Prostate gland (tissue), 2 donors: Measurements from ENCODE around the gene GJB1. TPM values are rescaled to one million over a fixed set of nuclear protein-coding genes. Genes with fewer than 3 reads are reported as not detected.

Source experiments
- DNase-seq: peaks from one replicate; pipeline ENCODE4 v3.0.0-alpha.2; 2019; ENCODE audit warnings: low spot score
- H3K27ac ChIP-seq, 2 donors: fragments of 200-600 bp; sonication (generic); 2 replicates each; pipeline ENCODE4 v1.5.1; 2017 to 2019
- H3K27me3 ChIP-seq: fragments of 200-600 bp; sonication (generic); replicated peaks from 2 replicates; pipeline ENCODE4 v1.5.1; 2019; ENCODE audit not compliant: insufficient read depth
- H3K36me3 ChIP-seq, 2 donors: fragments of 200-600 bp; sonication (generic); 1 replicate in 1 of 2; 2 replicates in 1 of 2; pipeline versions ENCODE4 v1.5.1 to v1.8.1; 2017 to 2019
- H3K4me1 ChIP-seq: fragments of 200-600 bp; sonication (generic); replicated peaks from 2 replicates; pipeline ENCODE4 v1.5.1; 2019
- H3K4me3 ChIP-seq, 2 donors: fragments of 200-600 bp; sonication (generic); 2 replicates each; pipeline ENCODE4 v1.5.1; 2017 to 2019
- H3K9me3 ChIP-seq: fragments of 200-600 bp; sonication (generic); 2 replicates; pipeline ENCODE4 v1.5.1; 2017
- CTCF ChIP-seq, 4 experiments: fragments of 200-600 bp in 2 of 4; fragments of 450-650 bp in 2 of 4; sonication (generic) in 2 of 4; IDR thresholded peaks; 1 replicate in 3 of 4; 2 replicates in 1 of 4; pipeline ENCODE4 v1.5.1; 2016 to 2019; ENCODE audit warnings: antibody characterized with exemption in 4 of 4, mild to moderate bottlenecking in 2 of 4, moderate library complexity in 2 of 4
- POLR2A ChIP-seq: fragments of 450-650 bp; IDR thresholded peaks from one replicate; pipeline ENCODE4 v1.6.1; 2016; ENCODE audit warnings: antibody characterized with exemption, mild to moderate bottlenecking
- POLR2AphosphoS5 ChIP-seq: sonication (generic); formaldehyde crosslinking; IDR thresholded peaks from one replicate; pipeline ENCODE4 v1.6.1; 2017; ENCODE audit warnings: antibody characterized with exemption
- WGBS: methylation state at CpG from one replicate; pipeline ENCODE4 v1.1.5; 2018; 5-methylcytosine and 5-hydroxymethylcytosine counted together
- intact Hi-C: fragments of 100-400 bp; cut with DNase I; formaldehyde crosslinking; loops from one replicate; pipeline ENCODE4 v1.14.2; 2022
- total RNA-seq, 2 donors: library from RNA; depleted of rRNA; stranded (reverse); fragments of >200 nt; gene quantifications; one replicate each; pipeline ENCODE4 v1.1.0, GENCODE V29; 2016

GJB1 gene
- total RNA-seq, 2 donors from 2014 or later: 28.3 to 57.6 TPM

- Histone ChIP-seq H3K4me3 (no peak overlapping the region), H3K27ac (no peak overlapping the region), H3K9me3 (no peaks in the 10 kb centered on the region), H3K36me3 (no peaks in the 10 kb centered on the region), H3K27me3 (no peaks in the 10 kb centered on the region), H3K4me1 (no peaks in the 10 kb centered on the region)
- DNase-seq: no peak
- intact Hi-C loops: no loop called here
- whole genome bisulfite sequencing: 77% methylated on average over 4 of the region's 4 CpGs
- TF ChIP-seq POLR2AphosphoS5 (no peak), POLR2A (no peak), CTCF (IDR thresholded peaks at IDR 0.05) (no peak)
Observed at GRCh38 chrX:71195964-71196649, 26.9 kb upstream of the GJB1 start.

GRCh38 chrX:71198066-71198465 lies 25.0 kb upstream of the GJB1 start:
- intact Hi-C loops: no loop called here
- Histone ChIP-seq H3K9me3 (no peaks in the 10 kb centered on the region), H3K27me3 (no peaks in the 10 kb centered on the region), H3K36me3 (no peaks in the 10 kb centered on the region), H3K4me1 (no peaks in the 10 kb centered on the region), H3K4me3 (no peak overlapping the region), H3K27ac (no peak overlapping the region)
- TF ChIP-seq POLR2A: no peak
- no peak for TF ChIP-seq CTCF (IDR thresholded peaks at IDR 0.05)
- TF ChIP-seq POLR2AphosphoS5: no peak
- 80% methylated on average over 3 of the region's 3 CpGs for WGBS
- no peak for DNase-seq

- no peak for TF ChIP-seq POLR2A
- no peak for TF ChIP-seq CTCF (IDR thresholded peaks at IDR 0.05)
- no peak for TF ChIP-seq POLR2AphosphoS5
- Histone ChIP-seq H3K27ac (no peak overlapping the region), H3K27me3 (no peaks in the 10 kb centered on the region), H3K9me3 (no peaks in the 10 kb centered on the region), H3K4me1 (no peaks in the 10 kb centered on the region), H3K4me3 (no peak overlapping the region), H3K36me3 (no peaks in the 10 kb centered on the region)
- no peak for DNase-seq
- intact Hi-C loops: no loop called here
- WGBS: 81% methylated on average over 7 of the region's 7 CpGs
Observed at GRCh38 chrX:71199252-71200008, 23.6 kb upstream of the GJB1 start.

- Histone ChIP-seq H3K9me3 (no peaks in the 10 kb centered on the region), H3K27ac (no peak overlapping the region)
- WGBS: 75% methylated on average over 3 of the region's 3 CpGs
Observed at GRCh38 chrX:71210816-71211215, 12.2 kb upstream of the GJB1 start.

More at GRCh38 chrX:71210816-71211215, 12.2 kb upstream of the GJB1 start:
- no peaks in the 10 kb centered on the region for H3K4me1 ChIP-seq
- H3K4me3 ChIP-seq: no peak overlapping the region
- no peaks in the 10 kb centered on the region for H3K27me3 ChIP-seq
- DNase-seq: no peak
- TF ChIP-seq POLR2AphosphoS5 (no peak), POLR2A (no peak), CTCF (IDR thresholded peaks at IDR 0.05) (no peak)
- intact Hi-C loops: no loop called here
- H3K36me3 ChIP-seq: no peaks in the 10 kb centered on the region
